CD4-positive, alpha-beta T cell treated with Interleukin-6 at 100 ng/mL for 8 hours (primary cell): ENCODE measurements around the gene MYO9A.

Experiments
- DNase-seq: peaks from one replicate; pipeline ENCODE4 v3.0.0-alpha.2; 2020; ENCODE audit warnings: mixed read lengths, low spot score

The MYO9A gene, protein sequence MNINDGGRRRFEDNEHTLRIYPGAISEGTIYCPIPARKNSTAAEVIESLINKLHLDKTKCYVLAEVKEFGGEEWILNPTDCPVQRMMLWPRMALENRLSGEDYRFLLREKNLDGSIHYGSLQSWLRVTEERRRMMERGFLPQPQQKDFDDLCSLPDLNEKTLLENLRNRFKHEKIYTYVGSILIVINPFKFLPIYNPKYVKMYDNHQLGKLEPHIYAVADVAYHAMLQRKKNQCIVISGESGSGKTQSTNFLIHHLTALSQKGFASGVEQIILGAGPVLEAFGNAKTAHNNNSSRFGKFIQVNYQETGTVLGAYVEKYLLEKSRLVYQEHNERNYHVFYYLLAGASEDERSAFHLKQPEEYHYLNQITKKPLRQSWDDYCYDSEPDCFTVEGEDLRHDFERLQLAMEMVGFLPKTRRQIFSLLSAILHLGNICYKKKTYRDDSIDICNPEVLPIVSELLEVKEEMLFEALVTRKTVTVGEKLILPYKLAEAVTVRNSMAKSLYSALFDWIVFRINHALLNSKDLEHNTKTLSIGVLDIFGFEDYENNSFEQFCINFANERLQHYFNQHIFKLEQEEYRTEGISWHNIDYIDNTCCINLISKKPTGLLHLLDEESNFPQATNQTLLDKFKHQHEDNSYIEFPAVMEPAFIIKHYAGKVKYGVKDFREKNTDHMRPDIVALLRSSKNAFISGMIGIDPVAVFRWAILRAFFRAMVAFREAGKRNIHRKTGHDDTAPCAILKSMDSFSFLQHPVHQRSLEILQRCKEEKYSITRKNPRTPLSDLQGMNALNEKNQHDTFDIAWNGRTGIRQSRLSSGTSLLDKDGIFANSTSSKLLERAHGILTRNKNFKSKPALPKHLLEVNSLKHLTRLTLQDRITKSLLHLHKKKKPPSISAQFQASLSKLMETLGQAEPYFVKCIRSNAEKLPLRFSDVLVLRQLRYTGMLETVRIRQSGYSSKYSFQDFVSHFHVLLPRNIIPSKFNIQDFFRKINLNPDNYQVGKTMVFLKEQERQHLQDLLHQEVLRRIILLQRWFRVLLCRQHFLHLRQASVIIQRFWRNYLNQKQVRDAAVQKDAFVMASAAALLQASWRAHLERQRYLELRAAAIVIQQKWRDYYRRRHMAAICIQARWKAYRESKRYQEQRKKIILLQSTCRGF (N-terminal part only)

DNA sequence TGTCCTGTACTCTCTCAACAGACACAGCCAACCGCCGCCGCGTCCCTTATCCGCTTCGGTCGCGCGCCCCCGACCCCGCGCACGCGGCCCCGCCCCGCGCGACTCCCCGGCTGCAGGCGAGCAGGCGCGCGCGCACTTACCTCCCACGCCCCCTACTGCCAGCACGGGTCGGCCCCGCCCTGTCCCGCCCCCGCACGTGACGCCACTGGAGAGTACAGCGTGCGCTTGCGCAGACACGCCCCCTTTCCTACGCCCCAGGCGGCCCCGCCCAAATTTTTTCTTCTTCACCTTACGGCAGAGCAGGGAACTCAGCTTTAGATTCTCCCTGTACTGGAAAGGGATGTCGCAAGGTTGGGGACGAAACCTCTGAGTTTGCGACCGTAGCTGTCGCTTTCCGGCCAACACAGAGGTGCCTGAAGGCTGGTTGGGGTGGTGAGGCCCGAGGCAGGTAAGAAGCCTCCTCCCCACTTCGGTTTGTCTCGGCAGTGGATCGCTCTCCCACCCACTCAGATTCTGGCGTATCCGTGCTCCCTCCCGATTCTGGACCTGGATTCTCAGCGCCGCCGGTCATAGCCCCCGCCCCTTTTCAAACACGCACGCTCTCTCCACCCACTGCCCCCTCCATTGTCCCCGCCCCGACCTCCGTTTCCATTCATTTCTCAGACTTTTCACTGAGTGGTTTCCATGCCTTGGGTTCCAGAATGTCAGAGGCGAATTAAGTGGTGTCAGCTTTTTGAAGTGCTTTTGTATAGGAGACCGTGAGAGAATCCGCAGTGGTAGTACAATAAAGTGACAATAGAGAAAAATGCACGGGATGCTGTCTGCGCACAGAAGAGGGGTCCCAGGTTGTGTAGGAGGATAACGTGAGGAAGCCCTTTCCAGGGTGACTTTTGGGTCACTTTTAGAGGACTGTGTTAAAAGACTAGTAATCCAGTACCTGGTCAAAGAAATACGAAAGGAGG, at the start of gene MYO9A, which contains the start of gene SENP8:
TSS of gene MYO9A (minus strand) at position 134 of the 962 bp plus-strand sequence. CDS start 71,587 bp downstream, outside the sequence.
TSS of gene SENP8 (plus strand) at position 387 of the 962 bp plus-strand sequence. CDS start 21,221 bp downstream, outside the sequence.
- peak; percentile 98 for DNase-seq

DNA sequence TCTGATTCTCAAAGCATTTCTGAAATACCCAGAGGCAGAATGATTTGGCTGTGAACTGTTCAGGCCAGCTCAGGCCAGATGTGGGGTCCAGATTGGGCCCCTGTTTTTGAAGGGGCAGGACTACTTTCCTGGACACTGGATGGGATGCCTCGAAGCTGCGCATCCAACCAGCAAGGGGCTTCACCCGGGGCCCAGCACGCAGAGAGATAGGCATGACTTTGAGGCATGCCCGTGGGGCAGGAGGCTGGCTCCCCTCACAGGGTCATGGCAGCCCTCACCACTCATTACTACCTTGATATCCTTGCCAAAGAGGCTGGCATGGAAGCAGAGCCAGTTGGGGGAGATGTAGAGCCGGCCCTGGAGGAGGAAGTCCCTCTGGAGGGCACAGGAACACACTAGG, 49.5 kb upstream of the MYO9A start:
- no peak for DNase-seq

DNA sequence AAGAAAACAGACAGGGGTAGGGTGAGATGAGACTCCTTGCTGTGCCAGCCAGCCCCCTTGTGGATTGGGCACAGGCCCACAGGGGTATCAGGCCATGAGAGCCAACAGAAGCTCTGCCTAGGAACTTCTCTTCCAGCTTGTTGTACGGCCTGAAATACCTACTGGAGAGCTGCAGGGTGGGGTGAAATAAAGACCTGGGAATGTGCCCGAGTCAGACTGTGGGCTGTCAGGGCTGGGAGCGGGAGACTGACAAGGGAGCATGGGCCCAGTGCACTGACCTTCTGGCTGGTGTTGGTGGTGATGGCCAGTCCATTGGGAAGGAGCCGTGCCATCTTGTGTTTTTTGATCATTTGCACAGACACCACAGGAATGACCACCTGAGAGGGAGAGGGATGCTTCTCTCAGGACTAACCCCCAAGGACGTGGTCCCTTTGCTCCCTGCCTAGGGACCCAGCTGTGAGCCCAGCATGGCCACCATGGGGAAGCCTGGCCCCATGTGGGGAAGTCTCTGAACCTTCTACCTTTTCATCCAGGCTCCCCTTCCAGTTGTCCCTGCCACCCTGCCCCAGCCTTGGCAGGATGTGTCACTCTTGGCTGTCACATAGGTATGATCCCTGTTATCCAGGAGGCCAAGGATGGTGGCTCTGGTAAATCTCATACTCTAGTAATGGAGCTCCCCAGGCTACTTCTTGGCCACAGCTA, 48.9 kb upstream of the MYO9A start:
- no peak for DNase-seq

DNA sequence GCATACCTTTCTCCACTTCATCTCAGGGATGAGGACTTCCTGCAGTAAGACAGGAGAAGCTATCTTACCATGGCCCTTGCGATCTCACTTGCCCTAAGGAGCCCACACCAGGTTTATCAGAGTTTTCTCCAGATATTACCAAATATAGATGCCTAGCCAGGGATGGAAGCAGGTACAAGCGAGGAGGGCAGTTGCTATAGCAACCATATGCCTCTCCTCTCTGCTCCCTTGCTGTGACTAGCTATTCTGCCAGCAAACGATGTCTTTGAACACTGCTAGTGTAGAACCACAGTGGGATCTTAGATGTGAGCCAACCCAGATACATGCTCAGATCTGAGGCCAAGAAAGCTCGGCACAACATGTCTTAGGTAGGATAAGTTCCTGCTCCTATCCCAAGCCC, 45.8 kb upstream of the MYO9A start:
- no peak for DNase-seq

DNA sequence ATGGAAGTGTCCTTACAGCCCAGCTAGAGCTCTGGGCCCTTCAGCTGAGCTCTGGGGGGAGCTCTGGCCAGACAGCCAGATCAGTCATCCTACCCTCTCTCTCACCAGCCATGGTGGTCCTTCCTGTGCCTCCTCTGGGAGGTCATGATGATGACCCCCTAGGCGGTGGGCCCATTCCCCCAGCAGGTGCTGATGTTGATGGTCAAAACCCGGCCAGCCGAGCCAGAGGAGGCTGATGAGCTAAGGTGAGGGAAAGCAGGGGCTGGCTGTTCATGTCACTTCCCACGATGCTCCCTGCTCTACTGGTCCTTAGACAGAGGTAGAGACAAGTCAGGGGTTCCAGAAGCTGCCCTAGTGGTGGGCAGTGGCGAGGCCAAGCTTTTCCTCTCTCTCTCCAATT, 44.6 kb upstream of the MYO9A start:
- DNase-seq, result no peak

DNA sequence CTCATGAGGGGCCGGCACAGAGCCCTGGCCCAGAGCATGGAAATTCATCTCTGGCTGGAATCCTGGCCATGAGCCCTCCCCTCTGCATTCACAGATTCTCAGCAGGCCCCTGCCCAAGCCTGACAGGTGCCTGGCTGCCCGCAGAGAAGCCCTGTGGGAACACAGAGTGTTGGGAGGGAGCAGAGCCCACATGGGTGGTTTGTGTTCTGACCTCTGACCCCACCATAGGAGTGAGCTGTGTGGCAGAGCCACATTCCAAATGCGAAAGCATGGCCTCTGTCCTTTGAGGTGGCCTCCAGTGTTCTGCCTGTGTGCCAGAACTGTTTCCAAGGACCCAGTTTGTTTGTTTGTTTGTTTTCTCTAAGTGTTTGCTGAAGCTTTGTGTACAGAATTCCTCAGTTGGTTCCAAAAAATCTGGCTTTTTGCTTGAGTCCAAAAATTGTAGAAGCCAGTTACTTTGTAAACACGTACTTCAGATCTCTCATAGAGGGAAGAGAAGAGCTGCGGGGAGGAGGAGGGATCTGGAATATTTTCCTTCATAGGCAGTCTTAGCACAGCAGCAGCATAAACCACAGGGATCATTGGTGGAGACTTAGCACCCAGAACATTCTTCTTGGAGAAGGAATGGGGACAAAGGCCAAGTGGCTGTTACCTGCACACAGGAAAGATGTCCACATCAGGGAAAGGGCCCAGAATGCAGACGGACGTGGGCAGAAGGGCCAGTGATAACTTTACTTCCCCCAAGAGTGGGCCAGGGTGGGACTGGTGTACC, 43.6 kb upstream of the MYO9A start:
- no peak for DNase-seq

DNA sequence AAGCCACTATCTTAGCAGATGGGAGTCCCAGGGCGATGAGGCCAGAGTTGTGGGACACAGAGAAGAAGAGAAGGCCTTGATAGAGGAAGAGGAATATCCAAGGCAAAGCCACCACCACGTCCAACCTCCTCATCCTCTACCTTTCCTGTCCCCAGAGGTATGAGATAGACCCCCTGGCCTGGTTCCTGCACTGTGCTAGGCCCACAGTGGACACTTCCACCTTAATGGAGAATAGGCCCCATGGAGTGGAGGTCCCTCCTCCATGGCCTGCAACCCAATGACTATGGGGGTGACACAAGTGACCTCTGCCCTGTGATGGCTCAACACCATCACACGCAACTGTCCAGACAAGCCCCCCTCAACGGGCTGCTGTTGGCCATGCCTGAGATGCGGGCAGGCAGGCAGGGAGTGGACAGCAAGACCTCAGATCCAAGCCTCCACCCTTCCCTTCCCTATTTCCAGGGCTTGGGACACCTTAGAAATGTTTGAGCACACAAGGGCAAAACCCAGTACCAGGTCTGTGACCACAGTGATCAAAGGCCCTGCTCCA, 42.8 kb upstream of the MYO9A start:
- DNase-seq, result no peak

DNA sequence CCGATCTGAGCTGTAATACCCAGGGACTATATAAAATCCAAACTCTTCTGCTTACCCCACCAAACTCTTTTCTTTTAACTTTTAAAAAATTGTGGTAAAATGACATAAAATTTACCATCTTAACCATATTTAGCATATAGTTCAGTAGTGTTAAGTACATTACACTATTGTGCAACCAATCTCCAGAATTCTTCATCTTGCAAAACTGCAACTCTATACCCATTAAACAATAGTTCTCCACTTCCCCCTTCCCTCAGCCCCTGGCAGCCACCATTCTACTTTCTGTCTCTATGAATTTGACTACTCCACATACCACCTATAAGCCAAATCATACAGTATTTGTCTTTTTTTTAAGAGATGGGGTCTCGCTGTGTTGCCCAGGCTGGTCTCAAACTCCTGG, 39.0 kb upstream of the MYO9A start:
- DNase-seq, result no peak

DNA sequence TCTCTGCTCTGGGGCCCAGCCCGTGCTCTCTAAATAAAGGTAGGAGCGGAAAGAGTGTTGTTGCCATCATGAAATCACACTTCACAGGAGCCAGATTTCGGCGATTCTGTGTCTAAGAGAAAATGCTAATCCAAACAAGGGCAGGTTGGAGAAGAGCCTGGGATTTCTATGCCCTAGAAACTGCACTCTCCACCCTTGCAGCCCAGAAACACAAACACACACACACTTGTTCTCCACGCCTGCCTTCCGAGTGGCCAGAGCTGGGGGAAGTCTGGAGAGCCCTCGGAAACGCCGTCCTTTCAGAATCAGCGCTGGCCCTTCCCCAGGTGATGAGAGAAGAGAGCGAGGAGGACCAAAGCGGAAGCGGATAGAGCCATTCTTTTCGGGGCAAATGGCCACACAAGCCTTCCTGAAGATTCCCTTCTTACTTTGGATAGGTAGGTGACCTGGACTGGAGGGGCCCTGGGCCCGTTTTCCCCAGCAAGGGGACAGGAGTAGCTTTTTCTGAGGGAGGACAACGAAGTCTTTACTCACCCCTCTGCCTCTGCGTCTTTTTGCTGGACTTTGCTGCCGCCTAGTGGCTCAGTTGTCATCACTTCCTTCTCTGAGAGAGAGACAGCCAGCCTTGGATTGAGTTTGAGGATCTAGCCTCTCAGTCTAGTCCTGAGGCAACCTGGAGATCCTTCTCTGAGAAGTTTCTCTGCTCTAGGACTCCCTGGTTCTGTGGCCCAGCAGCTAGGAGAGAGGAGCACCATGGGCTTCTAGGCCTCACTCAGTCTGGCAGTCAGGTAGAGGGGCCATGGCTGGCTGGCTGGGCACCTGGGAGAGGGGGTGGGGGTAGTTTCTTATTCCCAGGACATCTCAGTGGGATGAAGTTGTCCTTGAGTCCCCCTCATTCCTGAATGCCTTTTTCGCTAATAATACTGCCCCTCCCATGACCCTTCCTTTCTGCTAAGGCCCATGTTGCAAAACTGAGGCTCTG, 38.0 kb upstream of the MYO9A start:
- DNase-seq, result peak; percentile 71

DNA sequence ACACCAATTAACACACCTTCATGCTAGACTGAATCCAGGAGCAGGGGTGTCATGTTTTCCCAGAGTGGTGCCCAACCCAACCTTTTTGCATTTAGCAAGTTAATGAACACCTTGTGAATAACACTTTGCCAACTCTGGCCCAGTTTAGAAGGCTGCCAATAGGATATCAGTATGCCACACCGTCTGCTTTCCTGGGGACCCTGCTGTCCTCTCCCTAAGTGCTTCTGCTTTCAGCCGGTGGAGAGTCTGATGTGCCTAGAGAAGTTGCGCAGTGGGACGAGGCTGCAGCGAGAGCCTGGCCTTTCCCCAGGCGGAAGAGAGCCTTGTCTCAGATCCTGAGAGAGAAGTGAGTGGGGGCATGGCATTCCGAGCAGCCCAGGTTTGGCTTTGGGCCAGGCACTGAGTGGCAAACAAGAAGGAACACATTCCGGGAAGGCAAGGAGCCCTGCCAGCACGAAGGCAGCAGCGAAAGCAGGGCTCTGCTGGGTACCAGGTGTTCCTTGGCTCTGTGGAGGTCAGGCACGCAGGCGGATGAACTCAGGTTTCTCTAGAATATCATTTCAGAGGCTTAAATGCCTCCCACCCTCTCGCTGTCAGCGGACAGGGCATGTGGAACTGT, 37.2 kb upstream of the MYO9A start:
- no peak for DNase-seq

DNA sequence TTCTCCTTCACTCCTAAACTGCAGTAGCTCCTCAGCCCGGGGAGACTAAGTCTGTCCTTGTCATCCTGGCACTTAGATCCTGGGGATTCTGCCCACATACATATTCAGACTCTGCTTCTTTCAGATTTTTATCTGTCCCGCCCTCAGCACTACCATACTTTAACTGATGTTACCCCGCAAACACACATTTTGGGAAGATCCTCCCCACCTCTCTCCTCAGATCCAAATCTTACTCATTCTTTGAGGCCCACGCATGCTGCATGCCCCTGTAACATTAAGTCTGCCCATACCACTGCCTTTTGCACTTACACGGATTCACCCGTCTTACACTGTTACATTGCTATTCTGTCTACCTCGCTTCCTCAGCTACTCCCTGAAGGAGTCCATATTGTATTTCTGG, 36.4 kb upstream of the MYO9A start:
- DNase-seq, result no peak

DNA sequence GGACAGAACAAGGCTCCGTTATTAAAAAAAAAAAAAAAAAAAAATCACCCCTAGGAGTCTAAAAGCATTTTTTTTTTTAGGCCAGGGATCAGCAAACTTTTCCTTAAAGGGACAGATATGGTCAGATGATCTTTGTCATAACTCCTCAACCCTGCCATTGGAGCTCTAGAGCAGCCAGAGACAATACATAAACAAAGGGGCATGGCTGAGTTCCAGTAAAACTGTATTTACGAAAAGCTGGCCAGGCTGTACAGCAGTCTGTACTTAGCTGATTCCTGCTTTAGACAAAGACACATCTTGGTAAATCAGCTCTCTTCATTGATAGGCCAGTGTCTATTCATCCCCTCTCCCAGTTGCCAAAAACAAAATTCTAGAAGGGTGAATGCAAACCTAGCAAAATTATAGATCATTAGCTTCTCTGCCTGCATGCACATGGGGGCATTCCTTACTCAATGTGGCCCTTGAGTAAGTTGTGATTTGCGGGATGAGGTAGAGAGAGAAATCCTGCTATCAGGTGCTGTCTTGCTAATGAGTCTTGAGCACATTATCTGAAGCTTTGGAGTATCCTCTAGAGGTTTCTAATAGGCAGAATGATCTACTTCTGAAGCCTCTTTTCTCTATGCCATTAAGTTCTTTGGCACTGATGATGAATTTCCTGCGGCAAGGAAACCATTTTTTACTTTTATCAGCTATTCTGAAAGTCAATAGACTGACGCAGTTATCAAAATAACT, 35.5 kb upstream of the MYO9A start:
- DNase-seq, result no peak

DNA sequence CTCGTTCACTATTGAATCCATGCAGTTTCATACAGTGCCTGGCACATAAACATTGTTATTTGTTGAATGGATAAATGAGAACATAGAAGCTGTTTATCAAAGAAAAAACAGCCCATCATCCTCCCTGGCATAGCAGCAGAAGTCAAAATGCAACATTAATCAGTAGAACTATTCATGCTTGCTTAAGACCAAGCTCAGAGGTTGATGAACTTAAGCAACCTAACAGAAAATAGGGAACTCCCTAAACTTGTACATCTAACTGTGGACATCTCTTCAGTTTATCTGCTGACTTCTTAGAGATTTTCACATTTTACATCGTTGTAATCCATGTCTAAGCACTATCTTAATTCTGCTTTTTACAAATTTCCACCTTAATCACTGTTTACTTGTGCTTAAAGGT, 29.5 kb upstream of the MYO9A start:
- DNase-seq, result no peak

DNA sequence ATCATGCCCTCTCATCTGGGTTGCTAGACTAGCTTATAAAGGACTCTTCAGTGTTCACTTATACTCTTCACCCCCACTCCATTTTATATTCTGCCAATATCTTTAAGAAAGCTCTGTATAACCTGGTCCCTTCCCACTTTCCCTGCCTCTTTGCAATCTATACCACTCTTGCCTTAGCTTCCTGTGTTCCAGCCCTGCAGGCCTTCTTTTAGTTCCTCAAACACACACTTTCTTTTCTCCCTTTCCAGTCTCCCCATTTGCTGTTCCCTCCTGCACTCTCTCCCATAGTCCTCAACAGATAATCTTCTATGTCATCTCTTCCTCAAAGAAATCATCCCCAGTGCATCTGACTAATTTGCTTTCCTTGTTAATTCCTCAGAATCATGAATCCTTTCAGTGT, 29.0 kb upstream of the MYO9A start:
- no peak for DNase-seq

DNA sequence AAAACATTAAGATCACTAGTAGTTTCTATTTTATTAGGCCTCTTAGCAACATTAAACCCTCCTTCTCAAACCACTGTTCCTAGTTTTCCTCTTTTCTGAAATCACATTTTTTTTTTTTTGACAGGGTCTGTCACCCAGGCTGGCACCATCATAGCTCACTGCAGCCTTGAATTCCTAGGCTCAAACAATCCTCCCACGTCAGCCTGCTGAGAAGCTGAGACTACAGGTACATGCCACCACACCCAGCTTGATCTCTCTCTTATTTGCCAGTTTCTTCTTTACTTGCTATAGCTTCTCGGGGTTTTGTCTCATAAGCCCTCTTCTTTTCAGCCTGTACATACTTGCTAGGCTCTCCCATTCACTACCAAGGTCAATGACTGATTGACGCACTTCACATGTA, 28.3 kb upstream of the MYO9A start:
- DNase-seq, result no peak

DNA sequence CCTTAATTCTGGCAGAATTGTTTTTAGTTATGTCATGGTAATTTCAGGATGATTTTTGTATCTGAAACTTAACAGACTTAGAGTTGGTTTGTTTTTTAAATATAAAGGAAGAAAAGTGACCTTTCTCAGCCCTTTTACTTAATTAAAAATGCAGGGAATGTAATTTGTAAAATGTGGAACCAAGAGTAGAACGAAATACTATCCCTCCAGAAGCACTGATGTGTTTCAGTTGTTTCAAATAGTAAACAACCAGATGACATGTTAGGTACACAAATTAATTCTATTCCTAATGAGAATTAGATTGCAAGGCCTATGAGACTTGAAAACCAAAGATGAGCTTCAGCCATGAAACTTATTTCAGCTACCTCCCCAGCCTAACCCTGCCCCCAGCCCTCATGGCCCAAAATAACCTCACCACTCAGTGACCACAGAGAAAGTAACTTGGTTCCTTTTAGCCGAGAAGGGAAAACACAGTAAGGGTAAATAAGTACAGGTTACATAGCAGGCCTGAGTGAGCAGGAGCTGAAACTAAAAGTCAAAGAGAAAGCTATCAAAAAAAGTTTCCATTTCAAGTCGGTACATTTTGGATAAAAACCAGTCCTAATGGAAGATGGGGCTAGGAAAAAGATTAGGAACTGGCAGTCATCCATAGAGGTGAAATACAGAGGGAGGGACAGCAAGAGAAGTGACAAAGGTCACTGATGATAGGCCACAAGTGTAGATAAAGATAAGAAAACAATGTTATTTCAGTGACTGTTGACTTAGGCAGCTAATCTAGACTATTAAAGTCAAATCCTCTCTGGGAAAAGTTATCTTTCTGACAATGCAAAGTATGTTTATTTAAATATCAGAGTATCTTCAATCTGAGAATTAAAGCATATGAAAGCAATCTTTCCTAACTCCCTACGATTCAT, 23.5 kb upstream of the MYO9A start:
- DNase-seq, result no peak
